OCI-LY7 (cell line): ENCODE measurements around the gene FXYD2. TPM values are rescaled to one million over a fixed set of nuclear protein-coding genes. Genes with fewer than 3 reads are reported as not detected.

ENCODE experiments used
- BruUV-seq: library from RNA; stranded (reverse); fragments of 400-500 nt; replicated peaks from 2 replicates; lab custom pipeline; 2021; lab: Mats Ljungman, UMichigan
- CTCF ChIA-PET: fragments of 300-600 bp; sonication (Branson Sonifier 250); formaldehyde crosslinking; loops from one replicate; lab custom pipeline; 2022; ENCODE audit warnings: antibody characterized with exemption; ENCODE audit not compliant: unreplicated experiment; lab: Charles Lee
- POLR2A ChIA-PET: fragments of 300-600 bp; sonication (Branson Sonifier 250); formaldehyde crosslinking; loops from one replicate; lab custom pipeline; 2022; ENCODE audit warnings: antibody characterized with exemption; lab: Charles Lee
- DNase-seq: peaks from one replicate; pipeline ENCODE4 v3.0.0-alpha.2; 2015; ENCODE audit warnings: low spot score
- H2AFZ ChIP-seq: fragments of 200-600 bp; sonication (generic), shearing (Covaris generic); 2 replicates; pipeline ENCODE4 v1.6.1; 2014; ENCODE audit warnings: mild to moderate bottlenecking, antibody characterized with exemption, low read length, moderate library complexity
- H3K27ac ChIP-seq: fragments of 200-600 bp; sonication (generic); 2 replicates; pipeline ENCODE4 v1.5.1; 2014; ENCODE audit warnings: mixed run types, low read depth, mild to moderate bottlenecking, moderate library complexity, low read length, inconsistent platforms; ENCODE audit not compliant: poor library complexity, severe bottlenecking
- H3K36me3 ChIP-seq: fragments of 200-600 bp; sonication (generic); 2 replicates; pipeline ENCODE4 v1.6.1; 2014; ENCODE audit warnings: mild to moderate bottlenecking, antibody characterized with exemption, low read length, moderate library complexity, mixed read lengths; ENCODE audit not compliant: insufficient read depth
- H3K4me1 ChIP-seq: fragments of 200-600 bp; sonication (generic); 2 replicates; pipeline ENCODE4 v1.5.1; 2014; ENCODE audit warnings: mild to moderate bottlenecking, low read length; ENCODE audit not compliant: insufficient read depth, poor library complexity, severe bottlenecking
- H3K4me2 ChIP-seq: fragments of 200-600 bp; sonication (generic); 2 replicates; pipeline ENCODE4 v1.6.1; 2014; ENCODE audit warnings: mild to moderate bottlenecking, low read length
- H3K4me3 ChIP-seq: fragments of 200-600 bp; sonication (generic); 2 replicates; pipeline ENCODE4 v1.5.1; 2014; ENCODE audit warnings: mild to moderate bottlenecking, low read depth, low read length; ENCODE audit not compliant: poor library complexity, severe bottlenecking
- H3K79me2 ChIP-seq: fragments of 200-600 bp; sonication (generic); 2 replicates; pipeline ENCODE4 v1.6.1; 2016; ENCODE audit warnings: low read depth, mild to moderate bottlenecking, low read length, moderate library complexity, mixed read lengths; ENCODE audit not compliant: insufficient read depth
- H3K9me2 ChIP-seq: fragments of 200-600 bp; sonication (generic); 2 replicates; pipeline ENCODE4 v1.6.1; 2016; ENCODE audit warnings: mild to moderate bottlenecking, low read length, mixed read lengths; ENCODE audit not compliant: insufficient read depth
- H3K9me3 ChIP-seq: fragments of 200-600 bp; sonication (generic); 2 replicates; pipeline ENCODE4 v1.6.1; 2014; ENCODE audit warnings: mild to moderate bottlenecking, mixed run types, low read length, mixed read lengths
- H4K20me1 ChIP-seq: fragments of 200-600 bp; sonication (generic); 2 replicates; pipeline ENCODE4 v1.6.1; 2014; ENCODE audit warnings: mild to moderate bottlenecking, antibody characterized with exemption, low read length, moderate library complexity, mixed read lengths; ENCODE audit not compliant: insufficient read depth
- CTCF ChIP-seq: fragments of 200-600 bp; sonication (generic); conservative IDR thresholded peaks from 2 replicates; pipeline ENCODE4 v1.5.1; 2014; ENCODE audit warnings: mild to moderate bottlenecking, antibody characterized with exemption, low read length, moderate library complexity, mixed read lengths
- EZH2phosphoT487 ChIP-seq: fragments of 200-600 bp; sonication (generic); IDR thresholded peaks from 2 replicates; pipeline ENCODE4 v1.6.1; 2018; ENCODE audit warnings: low read depth, borderline replicate concordance, mild to moderate bottlenecking, mixed run types, antibody characterized with exemption, low read length, moderate library complexity, mixed read lengths
- intact Hi-C: fragments of 100-400 bp; cut with micrococcal nuclease; formaldehyde crosslinking; loops from one replicate; pipeline ENCODE4 v1.10.0; 2022; ENCODE audit not compliant: unreplicated experiment
- total RNA-seq, 2 experiments: library from RNA; depleted of rRNA in 1 of 2; stranded (reverse); fragments of >200 nt in 1 of 2; shearing (Covaris generic) in 1 of 2; gene quantifications; 2 replicates each; pipeline ENCODE4 v1.2.3, GENCODE V29; 2014 to 2022

Gene FXYD2
- total RNA-seq, 2 experiments from 2014 or later: not detected

DNA sequence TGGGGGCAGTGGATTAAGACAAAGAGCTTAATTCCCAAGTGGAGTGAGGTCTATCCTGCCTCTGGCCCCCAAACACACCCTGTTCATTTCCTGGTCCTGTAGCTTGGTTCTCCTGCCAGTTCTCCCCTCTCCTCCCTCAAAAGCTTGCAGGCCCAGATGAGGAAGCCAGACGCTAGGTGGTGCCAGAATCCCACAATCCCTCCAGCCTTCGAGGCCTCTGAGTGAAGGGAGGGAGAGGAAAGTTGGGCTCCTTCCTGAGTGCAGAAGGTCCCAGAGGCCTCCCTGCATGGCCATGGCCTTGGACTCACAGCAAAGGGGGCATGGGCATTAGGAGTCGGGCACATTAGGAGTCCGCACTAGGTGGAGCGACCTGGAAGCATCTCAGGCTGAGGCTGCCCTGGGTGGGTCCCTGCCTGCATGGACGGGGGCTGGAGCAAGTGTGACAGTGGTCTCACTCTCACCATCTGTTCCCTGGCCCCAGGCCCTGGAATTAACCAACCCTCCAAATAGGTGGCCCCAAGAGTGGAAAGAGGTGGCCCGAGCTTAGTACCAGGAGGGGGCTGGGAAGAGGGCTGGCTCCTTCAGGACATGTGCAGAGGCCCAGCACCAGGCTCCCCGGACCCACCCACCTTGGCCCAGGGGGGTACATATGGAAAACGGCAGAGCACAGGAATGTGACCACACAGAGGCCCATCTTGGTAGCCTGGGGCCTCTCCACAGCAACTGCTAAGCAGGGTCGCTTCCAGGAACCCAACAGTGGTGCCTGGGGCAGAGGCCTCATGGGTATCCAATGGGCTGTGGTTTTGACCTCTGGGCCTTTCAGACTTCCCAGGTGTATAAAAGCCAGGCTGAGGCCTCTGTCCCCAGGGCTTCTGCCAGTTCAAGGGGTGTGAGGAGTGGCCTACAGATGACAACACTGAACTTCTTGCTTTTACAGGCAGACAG, 5.2 kb downstream of the FXYD2 start:
- TF ChIP-seq EZH2phosphoT487 (no peak), CTCF (peak; percentile 70)
- H3K27ac ChIP-seq: no peak overlapping the region
- DNase-seq: peak; percentile 35
- H3K79me2 ChIP-seq: no peaks in the 10 kb centered on the region
- H4K20me1 ChIP-seq: no peaks in the 10 kb centered on the region; the same call in 1 of the 2 replicates
- no peaks in the 10 kb centered on the region for H3K9me3 ChIP-seq
- CTCF ChIA-PET: interaction anchor here (1.1 to 2.4 kb wide), 2 partner anchors 12 to 133 kb away, joined by 5 to 11 read pairs; no protein-coding TSS in a partner anchor
- H3K4me2 ChIP-seq: no peak overlapping the region
- POLR2A ChIA-PET: no interaction called here
- H3K36me3 ChIP-seq: no peaks in the 10 kb centered on the region
- H3K4me1 ChIP-seq: peaks cover 15% of the 10 kb centered on the region
- no peak overlapping the region for H3K4me3 ChIP-seq
- no peaks in the 10 kb centered on the region for H3K9me2 ChIP-seq
- BruUV-seq: no TSS peak
- H2AFZ ChIP-seq: no peak overlapping the region
- intact Hi-C loops: loop anchor here (1.0 to 10.0 kb wide), 3 partner anchors 125 to 355 kb away; partner anchors contain the start of gene SCN2B

GRCh38 chr11:117818041-117818873, 6.3 kb downstream of the FXYD2 start:
- H3K27ac ChIP-seq: no peak overlapping the region
- CTCF ChIA-PET: interaction anchor here (1.1 to 2.4 kb wide), 2 partner anchors 11 to 135 kb away, joined by 5 to 11 read pairs; no protein-coding TSS in a partner anchor
- no peaks in the 10 kb centered on the region; the same call in 1 of the 2 replicates for H4K20me1 ChIP-seq
- H3K4me3 ChIP-seq: no peak overlapping the region
- H3K36me3 ChIP-seq: no peaks in the 10 kb centered on the region
- no peak for TF ChIP-seq EZH2phosphoT487
- peak; percentile 52; the same call in 1 of the 2 replicates for TF ChIP-seq CTCF
- no peak overlapping the region for H2AFZ ChIP-seq
- no peaks in the 10 kb centered on the region for H3K9me3 ChIP-seq
- no peaks in the 10 kb centered on the region for H3K79me2 ChIP-seq
- peaks cover 16% of the 10 kb centered on the region for H3K4me1 ChIP-seq
- BruUV-seq: no TSS peak
- intact Hi-C loops: loop anchor here (10.0 kb wide), 2 partner anchors 127 to 357 kb away; partner anchors contain the start of gene SCN2B
- POLR2A ChIA-PET: interaction anchor here (1.9 kb wide), 1 partner anchor 10 kb away, joined by 7 read pairs; no protein-coding TSS in a partner anchor
- H3K4me2 ChIP-seq: no peak overlapping the region
- DNase-seq: no peak
- H3K9me2 ChIP-seq: no peaks in the 10 kb centered on the region
